Transverse colon (tissue), 4 donors: ENCODE measurements around the gene HIVEP3. TPM values are rescaled to one million over a fixed set of nuclear protein-coding genes. Genes with fewer than 3 reads are reported as not detected.

Experiments
- DNase-seq: peaks from one replicate; pipeline ENCODE4 v3.0.0-alpha.2; 2019
- H3K27ac ChIP-seq, 4 donors: fragments of 200-600 bp; sonication (generic); 2 replicates each; pipeline ENCODE4 v1.5.1; 2016 to 2018; ENCODE audit warnings: inconsistent platforms in 4 of 4
- H3K27me3 ChIP-seq: fragments of 200-600 bp; sonication (generic); 2 replicates; pipeline ENCODE4 v1.5.1; 2017; ENCODE audit warnings: inconsistent platforms
- H3K36me3 ChIP-seq, 4 donors: fragments of 200-600 bp; sonication (generic); 2 replicates each; pipeline ENCODE4 v1.5.1; 2017 to 2019; ENCODE audit warnings: inconsistent platforms in 4 of 4
- H3K4me1 ChIP-seq, 4 donors: fragments of 200-600 bp; sonication (generic); 2 replicates each; pipeline ENCODE4 v1.5.1; 2017 to 2020; ENCODE audit warnings: inconsistent platforms in 4 of 4
- H3K4me3 ChIP-seq, 4 donors: fragments of 200-600 bp; sonication (generic); 1 replicate in 1 of 4; 2 replicates in 3 of 4; pipeline versions ENCODE4 v1.5.1 to v1.6.1; 2017 to 2019; ENCODE audit warnings: inconsistent platforms in 4 of 4
- H3K9me3 ChIP-seq, 2 donors: fragments of 200-600 bp; sonication (generic); 2 replicates each; pipeline ENCODE4 v1.5.1; 2017 to 2019; ENCODE audit warnings: inconsistent platforms in 2 of 2
- EP300 ChIP-seq: sonication (generic); formaldehyde crosslinking; IDR thresholded peaks from one replicate; pipeline ENCODE4 v1.6.1; 2017; ENCODE audit warnings: antibody characterized with exemption, low read depth
- POLR2A ChIP-seq: fragments of 450-650 bp; IDR thresholded peaks from one replicate; pipeline ENCODE4 v1.6.1; 2016; ENCODE audit warnings: antibody characterized with exemption, mild to moderate bottlenecking, moderate library complexity
- POLR2AphosphoS5 ChIP-seq, 3 donors: sonication (generic); formaldehyde crosslinking; IDR thresholded peaks; one replicate each; pipeline ENCODE4 v1.6.1; 2016; ENCODE audit warnings: antibody characterized with exemption in 3 of 3
- WGBS, 2 donors: methylation state at CpG; one replicate each; pipeline ENCODE4 v1.1.5; 2018; ENCODE audit warnings: low coverage in 1 of 2; 5-methylcytosine and 5-hydroxymethylcytosine counted together
- in situ Hi-C, 4 donors: fragments of 200-750 bp; cut with MboI; loops; one replicate each; pipeline versions ENCODE4 v1.15.0 to v1.15.1; 2017; ENCODE audit warnings: low sequenced_read_pairs in 3 of 4, low pct_ligation_motif_present in 1 of 4, low pct_unique_long_range_greater_than_20kb in 1 of 4
- intact Hi-C: fragments of 100-400 bp; cut with DNase I; formaldehyde crosslinking; loops from one replicate; pipeline ENCODE4 v1.15.1; 2023; ENCODE audit warnings: low total_unique reads
- total RNA-seq, 4 donors: library from RNA; depleted of rRNA; stranded (reverse); fragments of >200 nt; gene quantifications; one replicate each; pipeline ENCODE4 v1.1.0, GENCODE V29; 2016
- TF ChIP-seq, protein P1 (sequence below), 5 experiments: fragments of 200-600 bp in 3 of 5; fragments of 450-650 bp in 2 of 5; sonication (generic) in 3 of 5; IDR thresholded peaks; 1 replicate in 2 of 5; 2 replicates in 3 of 5; pipeline ENCODE4 v1.5.1; 2016 to 2017; ENCODE audit warnings: antibody characterized with exemption in 5 of 5, inconsistent platforms in 3 of 5, mild to moderate bottlenecking in 2 of 5, moderate library complexity in 1 of 5

Gene HIVEP3
- total RNA-seq, 4 donors from 2014 or later = 3.7 to 15.0 (median 5.2) TPM

DNA sequence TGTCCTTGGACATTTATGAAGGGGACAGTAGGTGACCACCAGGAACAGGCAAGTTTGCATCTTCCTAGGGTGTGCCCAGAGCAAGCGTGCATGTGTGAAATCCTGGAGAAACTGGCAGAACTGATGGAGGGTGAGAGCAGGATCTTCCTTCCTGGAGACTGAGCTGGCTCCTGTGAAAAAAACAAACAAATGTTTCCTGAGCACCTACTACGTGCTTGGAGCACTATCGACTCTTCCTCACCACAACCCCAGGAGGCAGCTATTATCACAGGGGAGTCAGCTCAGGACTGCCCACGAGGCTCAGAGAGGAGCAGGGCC, 432.7 kb downstream of the HIVEP3 start:
- intact Hi-C loops = no loop called here
- in situ Hi-C loops = no loop called here
- H3K4me1 ChIP-seq = peaks cover 35 to 54% (median 46%) of the 10 kb centered on the region in 4 donors
- no peak overlapping the region for H3K27ac ChIP-seq
- H3K27me3 ChIP-seq = no peaks in the 10 kb centered on the region
- DNase-seq = no peak
- H3K9me3 ChIP-seq = no peaks in the 10 kb centered on the region
- WGBS, 2 donors = 54% methylated on average over 4 of the region's 4 CpGs; no CpG with 5 or more reads in 1 of the 2 donors
- no peak overlapping the region for H3K4me3 ChIP-seq
- TF ChIP-seq POLR2AphosphoS5 (IDR thresholded peaks at IDR 0.05) (no peak), POLR2A (no peak), EP300 (no peak)
- TF ChIP-seq, protein P1, sequence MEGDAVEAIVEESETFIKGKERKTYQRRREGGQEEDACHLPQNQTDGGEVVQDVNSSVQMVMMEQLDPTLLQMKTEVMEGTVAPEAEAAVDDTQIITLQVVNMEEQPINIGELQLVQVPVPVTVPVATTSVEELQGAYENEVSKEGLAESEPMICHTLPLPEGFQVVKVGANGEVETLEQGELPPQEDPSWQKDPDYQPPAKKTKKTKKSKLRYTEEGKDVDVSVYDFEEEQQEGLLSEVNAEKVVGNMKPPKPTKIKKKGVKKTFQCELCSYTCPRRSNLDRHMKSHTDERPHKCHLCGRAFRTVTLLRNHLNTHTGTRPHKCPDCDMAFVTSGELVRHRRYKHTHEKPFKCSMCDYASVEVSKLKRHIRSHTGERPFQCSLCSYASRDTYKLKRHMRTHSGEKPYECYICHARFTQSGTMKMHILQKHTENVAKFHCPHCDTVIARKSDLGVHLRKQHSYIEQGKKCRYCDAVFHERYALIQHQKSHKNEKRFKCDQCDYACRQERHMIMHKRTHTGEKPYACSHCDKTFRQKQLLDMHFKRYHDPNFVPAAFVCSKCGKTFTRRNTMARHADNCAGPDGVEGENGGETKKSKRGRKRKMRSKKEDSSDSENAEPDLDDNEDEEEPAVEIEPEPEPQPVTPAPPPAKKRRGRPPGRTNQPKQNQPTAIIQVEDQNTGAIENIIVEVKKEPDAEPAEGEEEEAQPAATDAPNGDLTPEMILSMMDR (IDR thresholded peaks at IDR 0.05) = no peak
- H3K36me3 ChIP-seq = no peaks in the 10 kb centered on the region

DNA sequence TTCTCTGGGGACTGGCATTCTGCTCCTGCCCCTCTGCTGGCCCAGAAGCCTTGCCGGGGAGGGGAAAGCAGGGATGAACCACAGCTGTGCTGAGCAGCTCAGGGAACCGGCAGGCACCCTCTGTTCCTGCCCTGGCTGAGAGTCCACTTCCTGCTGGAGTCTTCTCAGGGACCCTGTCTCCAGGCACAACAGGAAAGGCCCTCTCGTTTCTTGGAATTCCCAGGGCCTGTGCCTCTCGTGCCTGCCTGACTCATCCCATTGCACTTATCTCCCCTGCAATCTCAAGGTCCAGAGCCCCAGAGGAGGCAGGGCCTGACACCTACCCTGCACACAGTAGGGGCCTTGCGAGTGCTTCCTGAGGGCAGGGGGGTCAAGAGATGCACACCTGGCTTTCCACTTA, 433.1 kb downstream of the HIVEP3 start:
- no peak for TF ChIP-seq POLR2AphosphoS5 (IDR thresholded peaks at IDR 0.05)
- TF ChIP-seq POLR2A = no peak
- TF ChIP-seq, protein P1 (IDR thresholded peaks at IDR 0.05) = no peak
- TF ChIP-seq EP300 = no peak
- intact Hi-C loops (no loop called here), in situ Hi-C loops (no loop called here)
- DNase-seq = no peak
- Histone ChIP-seq H3K4me3 (no peak overlapping the region), H3K27ac (no peak overlapping the region), H3K4me1 (peaks cover 35 to 54% (median 46%) of the 10 kb centered on the region in 4 donors), H3K9me3 (no peaks in the 10 kb centered on the region), H3K36me3 (no peaks in the 10 kb centered on the region), H3K27me3 (no peaks in the 10 kb centered on the region)
- WGBS, 2 donors = 45 to 80% methylated on average over 1 to 5 of the region's 5 CpGs

DNA sequence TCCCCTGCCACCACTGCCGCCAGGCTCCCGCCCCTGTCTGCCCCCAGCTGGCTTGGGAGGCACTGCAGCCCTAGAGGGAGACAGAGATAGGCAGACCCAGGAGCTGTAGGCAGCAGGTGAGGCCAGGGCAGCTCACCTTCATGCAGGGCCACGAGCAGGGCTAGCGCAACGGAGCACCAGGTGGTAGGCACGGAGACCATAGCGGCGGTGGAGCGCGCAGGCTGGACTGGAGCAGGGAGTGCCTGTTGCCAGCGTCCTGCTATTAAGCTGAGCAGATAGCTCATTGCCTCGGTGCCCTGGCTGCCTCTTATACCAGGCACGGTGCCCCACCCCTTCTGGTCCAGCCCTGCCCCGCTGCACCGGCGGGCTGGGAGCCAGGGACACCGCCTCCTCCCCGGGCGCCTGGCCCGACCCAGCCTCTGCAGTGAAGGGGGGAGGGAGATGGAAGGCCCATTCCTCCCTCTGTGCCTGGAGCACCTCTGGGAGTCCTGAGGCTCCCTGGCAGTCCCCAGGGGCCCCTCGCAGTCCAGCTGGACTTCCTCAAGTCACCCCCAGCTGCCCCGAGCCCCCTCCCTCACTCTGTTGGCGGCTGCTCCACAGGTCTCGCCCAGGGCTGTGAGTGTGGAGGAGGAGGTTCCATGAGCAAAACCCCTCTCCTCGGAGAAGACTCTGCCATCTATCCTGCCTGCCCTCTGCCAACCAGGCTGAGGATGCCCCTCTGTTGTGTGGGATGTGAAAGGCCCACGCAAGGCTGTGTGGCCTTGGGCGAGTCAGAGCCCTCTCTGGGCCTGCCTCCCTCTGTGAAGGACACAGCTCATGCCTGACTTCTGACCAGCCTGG, 434.1 kb downstream of the HIVEP3 start, which contains the start of gene EDN2:
EDN2 (minus strand) TSS at position 282 of the 840 bp plus-strand sequence; CDS start at position 200, 82 bp downstream.
- in situ Hi-C loops = no loop called here
- peaks cover 38 to 54% (median 46%) of the 10 kb centered on the region in 4 donors for H3K4me1 ChIP-seq
- TF ChIP-seq POLR2A = peak; percentile 93
- TF ChIP-seq, protein P1 (IDR thresholded peaks at IDR 0.05) = peak; percentile 27 to 84 (median 47)
- no peak for TF ChIP-seq EP300
- peak; percentile 74 to 85 (median 83) for TF ChIP-seq POLR2AphosphoS5 (IDR thresholded peaks at IDR 0.05)
- H3K4me3 ChIP-seq = peak within 1 kb of the TSS in 3 of 4 donors; percentile 6 to 31 (median 17)
- no peaks in the 10 kb centered on the region for H3K9me3 ChIP-seq
- H3K27me3 ChIP-seq = no peaks in the 10 kb centered on the region
- intact Hi-C loops = no loop called here
- H3K27ac ChIP-seq = peak within 1 kb of the TSS; percentile 42 to 74 (median 49)
- DNase-seq = peak; percentile 89
- no peaks in the 10 kb centered on the region for H3K36me3 ChIP-seq
- 60% methylated on average over 20 of the region's 27 CpGs; no CpG with 5 or more reads in 1 of the 2 donors for WGBS, 2 donors

DNA sequence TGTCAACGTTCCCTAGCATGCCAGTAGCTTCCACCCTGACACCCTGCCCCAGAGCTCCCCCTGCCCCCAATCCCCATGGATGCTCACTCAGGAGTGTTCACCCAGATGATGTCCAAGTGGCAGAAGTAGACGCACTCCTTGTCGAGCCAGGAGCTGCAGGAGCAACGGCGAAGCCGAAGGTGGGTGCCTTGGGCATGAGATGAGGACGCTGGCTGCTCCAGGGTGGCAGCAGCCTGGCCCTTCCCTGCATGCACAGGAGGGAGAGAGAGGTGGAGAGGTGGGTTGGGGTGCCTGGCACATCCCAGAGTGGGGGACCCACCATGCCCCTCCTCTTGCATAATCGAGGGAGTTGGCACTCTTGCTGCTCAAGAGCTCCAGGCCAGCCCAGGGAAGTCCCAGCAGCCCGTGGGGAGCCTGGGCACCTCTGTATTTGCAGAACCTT, 434.7 kb downstream of the HIVEP3 start:
- Histone ChIP-seq H3K27ac (peak overlapping the region; percentile 42 to 74 (median 49)), H3K4me3 (peak overlapping the region in 3 of 4 donors; percentile 6 to 31 (median 17)), H3K27me3 (no peaks in the 10 kb centered on the region), H3K4me1 (peaks cover 44 to 54% (median 48%) of the 10 kb centered on the region in 4 donors), H3K36me3 (no peaks in the 10 kb centered on the region), H3K9me3 (no peaks in the 10 kb centered on the region)
- 59 to 90% methylated on average over 4 to 9 of the region's 9 CpGs for WGBS, 2 donors
- TF ChIP-seq EP300 (no peak), POLR2AphosphoS5 (IDR thresholded peaks at IDR 0.05) (no peak), POLR2A (no peak)
- TF ChIP-seq, protein P1 (IDR thresholded peaks at IDR 0.05) = no peak
- DNase-seq = no peak
- in situ Hi-C loops (no loop called here), intact Hi-C loops (no loop called here)
